Sigmoid colon (tissue), 7 donors: ENCODE results near the gene ZFP91. TPM values are rescaled to one million over a fixed set of nuclear protein-coding genes. Genes with fewer than 3 reads are reported as not detected.

Experiments
- DNase-seq: peaks from one replicate; pipeline ENCODE4 v3.0.0-alpha.2; 2019
- H3K27ac ChIP-seq, 4 donors: fragments of 200-600 bp; sonication (generic); one replicate each; pipeline ENCODE4 v1.5.1; 2016 to 2019; ENCODE audit warnings: mild to moderate bottlenecking in 1 of 4
- H3K27me3 ChIP-seq, 3 donors: fragments of 200-600 bp; sonication (generic); one replicate each; pipeline ENCODE4 v1.5.1; 2019; ENCODE audit warnings: mild to moderate bottlenecking in 1 of 3
- H3K36me3 ChIP-seq, 4 donors: fragments of 200-600 bp; sonication (generic); one replicate each; pipeline ENCODE4 v1.5.1; 2016 to 2019
- H3K4me1 ChIP-seq, 4 donors: fragments of 200-600 bp; sonication (generic); one replicate each; pipeline ENCODE4 v1.5.1; 2017 to 2019
- H3K4me3 ChIP-seq, 4 donors: fragments of 200-600 bp; sonication (generic); one replicate each; pipeline ENCODE4 v1.5.1; 2017 to 2019; ENCODE audit warnings: mild to moderate bottlenecking in 2 of 4, moderate library complexity in 1 of 4
- H3K9me3 ChIP-seq, 4 donors: fragments of 200-600 bp in 3 of 4; sonication (generic) in 3 of 4; one replicate each; pipeline versions ENCODE4 v1.5.1 to v1.6.1; 2013 to 2019
- EP300 ChIP-seq, 4 donors: sonication (generic); formaldehyde crosslinking; IDR thresholded peaks; one replicate each; pipeline ENCODE4 v1.6.1; 2017; ENCODE audit warnings: antibody characterized with exemption in 4 of 4
- POLR2A ChIP-seq, 2 donors: fragments of 450-650 bp; IDR thresholded peaks; one replicate each; pipeline ENCODE4 v1.6.1; 2016; ENCODE audit warnings: antibody characterized with exemption in 2 of 2, mild to moderate bottlenecking in 2 of 2, moderate library complexity in 2 of 2
- POLR2AphosphoS5 ChIP-seq, 4 donors: sonication (generic); formaldehyde crosslinking; IDR thresholded peaks; one replicate each; pipeline ENCODE4 v1.6.1; 2017; ENCODE audit warnings: antibody characterized with exemption in 4 of 4
- WGBS, 2 donors: extraction: QIAGEN DNeasy Blood & Tissue Kit; methylation state at CpG; one replicate each; pipeline ENCODE4 v1.1.7; 2013; 5-methylcytosine and 5-hydroxymethylcytosine counted together
- intact Hi-C: fragments of 100-400 bp; cut with DNase I; formaldehyde crosslinking; loops from one replicate; pipeline ENCODE4 v1.15.1; 2023
- polyA plus RNA-seq, 3 donors: library from polyadenylated mRNA; stranded (reverse); fragments of 200-250 nt; gene quantifications; one replicate each; pipeline ENCODE4 v1.2.3, GENCODE V29; 2013
- total RNA-seq, 4 donors: library from RNA; depleted of rRNA; stranded (reverse); fragments of >200 nt; gene quantifications; one replicate each; pipeline ENCODE4 v1.1.0, GENCODE V29; 2016
- TF ChIP-seq, protein P1 (sequence below), 4 experiments: fragments of 450-650 bp in 3 of 4; fragments of 200-600 bp in 1 of 4; IDR thresholded peaks; one replicate each; pipeline ENCODE4 v1.5.1; 2016 to 2019; ENCODE audit warnings: antibody characterized with exemption in 4 of 4, mild to moderate bottlenecking in 3 of 4, moderate library complexity in 2 of 4
- donor health status: healthy with polysubstance abuse.
- donor health status: Bipolar disorder and iron deficiency.
- donor health status: healthy.

The ZFP91 gene
- total and polyA plus RNA-seq, 7 donors = 31.6 to 77.4 (median 68.4) TPM

DNA sequence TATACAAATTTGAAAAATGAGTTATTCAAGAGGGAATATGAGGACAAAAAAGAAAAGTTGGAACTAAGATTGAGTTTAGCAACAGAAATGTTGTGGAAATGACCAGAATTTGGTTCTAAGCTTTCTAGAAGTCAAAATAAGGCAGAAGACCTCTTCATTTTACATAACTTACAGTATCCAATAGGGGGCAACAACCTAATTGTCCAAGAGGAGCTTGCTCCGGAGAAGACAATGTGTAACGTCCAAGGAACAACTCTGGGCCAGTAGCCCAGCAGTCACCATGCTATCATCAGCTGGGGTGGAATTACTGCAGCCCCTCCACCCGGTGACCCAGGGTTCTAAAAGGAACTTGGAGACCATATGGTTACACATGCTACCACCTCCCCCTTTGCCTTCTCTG lies 57.7 kb downstream of the ZFP91 start:
- Histone ChIP-seq H3K27ac (no peak overlapping the region), H3K9me3 (no peaks in the 10 kb centered on the region), H3K4me1 (peaks cover 0 to 12% (median 7%) of the 10 kb centered on the region in 4 donors), H3K36me3 (no peaks in the 10 kb centered on the region), H3K4me3 (no peak overlapping the region), H3K27me3 (no peaks in the 10 kb centered on the region)
- intact Hi-C loops = no loop called here
- TF ChIP-seq POLR2AphosphoS5 (IDR thresholded peaks at IDR 0.05) = no peak
- TF ChIP-seq, protein P1, sequence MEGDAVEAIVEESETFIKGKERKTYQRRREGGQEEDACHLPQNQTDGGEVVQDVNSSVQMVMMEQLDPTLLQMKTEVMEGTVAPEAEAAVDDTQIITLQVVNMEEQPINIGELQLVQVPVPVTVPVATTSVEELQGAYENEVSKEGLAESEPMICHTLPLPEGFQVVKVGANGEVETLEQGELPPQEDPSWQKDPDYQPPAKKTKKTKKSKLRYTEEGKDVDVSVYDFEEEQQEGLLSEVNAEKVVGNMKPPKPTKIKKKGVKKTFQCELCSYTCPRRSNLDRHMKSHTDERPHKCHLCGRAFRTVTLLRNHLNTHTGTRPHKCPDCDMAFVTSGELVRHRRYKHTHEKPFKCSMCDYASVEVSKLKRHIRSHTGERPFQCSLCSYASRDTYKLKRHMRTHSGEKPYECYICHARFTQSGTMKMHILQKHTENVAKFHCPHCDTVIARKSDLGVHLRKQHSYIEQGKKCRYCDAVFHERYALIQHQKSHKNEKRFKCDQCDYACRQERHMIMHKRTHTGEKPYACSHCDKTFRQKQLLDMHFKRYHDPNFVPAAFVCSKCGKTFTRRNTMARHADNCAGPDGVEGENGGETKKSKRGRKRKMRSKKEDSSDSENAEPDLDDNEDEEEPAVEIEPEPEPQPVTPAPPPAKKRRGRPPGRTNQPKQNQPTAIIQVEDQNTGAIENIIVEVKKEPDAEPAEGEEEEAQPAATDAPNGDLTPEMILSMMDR (IDR thresholded peaks at IDR 0.05) = no peak
- no peak for TF ChIP-seq POLR2A (IDR thresholded peaks at IDR 0.05)
- TF ChIP-seq EP300 (IDR thresholded peaks at IDR 0.05) = no peak
- 76 to 84% methylated on average over 3 of the region's 3 CpGs for WGBS, 2 donors
- DNase-seq = no peak

GRCh38 chr11:58637371-58637770 lies 58.5 kb downstream of the ZFP91 start:
- TF ChIP-seq POLR2AphosphoS5 (IDR thresholded peaks at IDR 0.05) (no peak), POLR2A (IDR thresholded peaks at IDR 0.05) (no peak), EP300 (IDR thresholded peaks at IDR 0.05) (no peak)
- TF ChIP-seq, protein P1 (IDR thresholded peaks at IDR 0.05) = no peak
- intact Hi-C loops = no loop called here
- WGBS, 2 donors = 39 to 65% methylated on average over 2 of the region's 2 CpGs
- H3K4me1 ChIP-seq = peaks cover 0 to 12% (median 7%) of the 10 kb centered on the region in 4 donors
- H3K27me3 ChIP-seq = no peaks in the 10 kb centered on the region
- no peaks in the 10 kb centered on the region for H3K36me3 ChIP-seq
- H3K4me3 ChIP-seq = no peak overlapping the region
- H3K9me3 ChIP-seq = no peaks in the 10 kb centered on the region
- no peak overlapping the region for H3K27ac ChIP-seq
- no peak for DNase-seq

DNA sequence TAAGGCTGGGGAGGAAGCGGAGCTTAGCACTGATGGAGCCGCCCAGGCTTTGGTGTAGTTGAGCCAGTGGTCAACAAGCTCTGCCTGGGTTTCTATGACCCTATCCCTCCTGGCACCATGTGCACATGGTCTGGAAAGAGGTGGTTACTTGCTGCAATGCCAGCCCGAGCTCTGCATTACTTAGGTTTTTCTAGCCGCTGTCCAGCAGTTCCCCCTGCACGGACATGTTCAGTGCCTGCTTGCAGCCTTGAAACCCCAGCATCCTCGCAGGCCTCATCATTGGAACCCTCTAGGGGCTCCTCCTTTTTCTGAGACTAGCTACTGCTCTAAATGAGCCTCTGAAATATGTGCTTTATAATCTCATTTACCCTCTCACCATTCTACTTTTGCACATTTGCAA lies 60.2 kb downstream of the ZFP91 start:
- intact Hi-C loops = no loop called here
- Histone ChIP-seq H3K9me3 (no peaks in the 10 kb centered on the region), H3K27me3 (no peaks in the 10 kb centered on the region), H3K4me1 (peaks cover 0 to 12% (median 7%) of the 10 kb centered on the region in 4 donors), H3K27ac (no peak overlapping the region), H3K36me3 (no peaks in the 10 kb centered on the region), H3K4me3 (no peak overlapping the region)
- no peak for DNase-seq
- WGBS, 2 donors = 94 to 97% methylated on average over 6 of the region's 6 CpGs
- TF ChIP-seq EP300 (IDR thresholded peaks at IDR 0.05) = no peak
- TF ChIP-seq, protein P1 (IDR thresholded peaks at IDR 0.05) = no peak
- TF ChIP-seq POLR2A (IDR thresholded peaks at IDR 0.05) = no peak

DNA sequence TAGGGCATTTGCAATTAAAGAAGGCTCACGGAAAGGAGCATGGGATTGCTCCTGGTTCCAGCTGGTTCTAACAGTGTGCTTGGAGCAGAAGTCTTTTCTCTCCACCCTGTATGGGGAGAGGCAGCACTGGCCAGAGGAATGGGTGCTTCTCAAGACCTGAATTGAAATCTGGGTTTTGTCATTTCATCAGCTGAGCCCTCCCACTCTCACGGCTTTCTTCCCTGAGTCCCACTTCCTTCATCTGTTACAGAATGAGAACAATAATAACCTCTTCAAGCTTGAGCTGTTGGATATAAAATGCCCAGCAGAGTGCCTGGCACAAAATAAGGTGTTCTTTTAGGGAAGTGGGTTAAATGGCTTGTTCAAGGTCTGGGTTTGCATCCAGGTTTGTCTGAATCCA lies 60.8 kb downstream of the ZFP91 start:
- no peak for DNase-seq
- no peak overlapping the region for H3K4me3 ChIP-seq
- H3K27me3 ChIP-seq = no peaks in the 10 kb centered on the region
- H3K36me3 ChIP-seq = no peaks in the 10 kb centered on the region
- peaks cover 0 to 12% (median 7%) of the 10 kb centered on the region in 4 donors for H3K4me1 ChIP-seq
- no peaks in the 10 kb centered on the region for H3K9me3 ChIP-seq
- 74 to 77% methylated on average over 2 of the region's 2 CpGs for WGBS, 2 donors
- TF ChIP-seq POLR2AphosphoS5 (IDR thresholded peaks at IDR 0.05) (no peak), EP300 (IDR thresholded peaks at IDR 0.05) (no peak), POLR2A (IDR thresholded peaks at IDR 0.05) (no peak)
- TF ChIP-seq, protein P1 (IDR thresholded peaks at IDR 0.05) = no peak
- no peak overlapping the region for H3K27ac ChIP-seq
- intact Hi-C loops = no loop called here

DNA sequence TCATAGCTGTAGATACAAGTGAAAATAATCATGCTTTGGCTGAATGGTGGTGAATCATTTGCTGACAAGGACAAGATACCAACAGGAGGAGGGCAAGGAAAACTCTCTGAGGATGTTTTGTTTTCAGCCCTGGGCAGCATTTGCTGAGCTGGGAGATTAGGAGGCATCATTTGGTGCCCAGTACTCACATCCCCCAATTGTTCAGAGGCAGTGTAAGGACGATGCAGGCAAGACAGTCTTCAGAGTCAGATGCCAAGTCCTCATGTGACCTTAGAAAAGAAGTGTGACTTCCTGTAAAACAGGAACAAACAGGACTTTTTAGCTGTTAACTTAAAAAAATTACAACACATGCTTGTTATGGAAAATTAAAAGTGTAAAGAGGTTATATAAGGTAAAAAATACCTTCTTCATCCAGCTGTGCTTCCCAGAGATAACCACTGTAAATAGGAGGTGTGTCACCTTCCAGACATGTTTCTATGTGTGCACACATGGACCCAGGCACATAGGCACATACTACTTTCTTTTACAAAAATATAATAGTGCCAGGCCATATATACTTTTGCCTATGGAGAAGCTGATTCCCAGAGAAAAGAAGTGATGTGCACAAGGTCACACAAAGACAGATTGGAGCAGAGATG lies 61.6 kb downstream of the ZFP91 start:
- Histone ChIP-seq H3K4me3 (no peak overlapping the region), H3K27me3 (no peaks in the 10 kb centered on the region), H3K9me3 (no peaks in the 10 kb centered on the region), H3K4me1 (peaks cover 0 to 12% (median 7%) of the 10 kb centered on the region in 4 donors), H3K27ac (no peak overlapping the region), H3K36me3 (no peaks in the 10 kb centered on the region)
- DNase-seq = no peak
- intact Hi-C loops = no loop called here
- TF ChIP-seq, protein P1 (IDR thresholded peaks at IDR 0.05) = no peak
- no peak for TF ChIP-seq EP300 (IDR thresholded peaks at IDR 0.05)
- 0 to 3% methylated on average over 1 of the region's 1 CpG for WGBS, 2 donors
